Neural crest cell (in vitro differentiated cells): ENCODE measurements around the gene FGD6. TPM values are rescaled to one million over a fixed set of nuclear protein-coding genes. Genes with fewer than 3 reads are reported as not detected.

Experiments
- DNase-seq: peaks from one replicate; pipeline ENCODE4 v3.0.0; 2021; ENCODE audit warnings: low read depth, mixed read lengths, low spot score
- H3K27ac Mint-ChIP-seq: one replicate; pipeline ENCODE4 v1.8.0; 2021; ENCODE audit warnings: mild to moderate bottlenecking, mixed read lengths; ENCODE audit not compliant: unreplicated experiment
- H3K27me3 Mint-ChIP-seq: 2 replicates; pipeline ENCODE4 v1.8.0; 2021; ENCODE audit warnings: low read depth, mild to moderate bottlenecking, mixed read lengths
- H3K36me3 Mint-ChIP-seq: 2 replicates; pipeline ENCODE4 v1.8.0; 2021; ENCODE audit warnings: low read depth, mild to moderate bottlenecking, mixed read lengths
- H3K4me1 Mint-ChIP-seq: 2 replicates; pipeline ENCODE4 v1.8.0; 2021; ENCODE audit warnings: mixed read lengths
- H3K4me3 Mint-ChIP-seq: one replicate; pipeline ENCODE4 v1.8.0; 2021; ENCODE audit warnings: mild to moderate bottlenecking, mixed read lengths
- H3K9me3 Mint-ChIP-seq: 2 replicates; pipeline ENCODE4 v1.8.0; 2021; ENCODE audit warnings: mixed read lengths
- total RNA-seq: library from RNA; stranded (reverse); gene quantifications from 2 replicates; pipeline ENCODE4 v1.2.1, GENCODE V29; 2021
- TF ChIP-seq, protein P1 (sequence below): fragments of 200-600 bp; sonication (generic); conservative IDR thresholded peaks from 2 replicates; pipeline ENCODE4 v1.5.0; 2021; ENCODE audit warnings: antibody characterized with exemption, mild to moderate bottlenecking

Gene FGD6
- total RNA-seq, 1 donor from 2014 or later, result 17.4 TPM

DNA sequence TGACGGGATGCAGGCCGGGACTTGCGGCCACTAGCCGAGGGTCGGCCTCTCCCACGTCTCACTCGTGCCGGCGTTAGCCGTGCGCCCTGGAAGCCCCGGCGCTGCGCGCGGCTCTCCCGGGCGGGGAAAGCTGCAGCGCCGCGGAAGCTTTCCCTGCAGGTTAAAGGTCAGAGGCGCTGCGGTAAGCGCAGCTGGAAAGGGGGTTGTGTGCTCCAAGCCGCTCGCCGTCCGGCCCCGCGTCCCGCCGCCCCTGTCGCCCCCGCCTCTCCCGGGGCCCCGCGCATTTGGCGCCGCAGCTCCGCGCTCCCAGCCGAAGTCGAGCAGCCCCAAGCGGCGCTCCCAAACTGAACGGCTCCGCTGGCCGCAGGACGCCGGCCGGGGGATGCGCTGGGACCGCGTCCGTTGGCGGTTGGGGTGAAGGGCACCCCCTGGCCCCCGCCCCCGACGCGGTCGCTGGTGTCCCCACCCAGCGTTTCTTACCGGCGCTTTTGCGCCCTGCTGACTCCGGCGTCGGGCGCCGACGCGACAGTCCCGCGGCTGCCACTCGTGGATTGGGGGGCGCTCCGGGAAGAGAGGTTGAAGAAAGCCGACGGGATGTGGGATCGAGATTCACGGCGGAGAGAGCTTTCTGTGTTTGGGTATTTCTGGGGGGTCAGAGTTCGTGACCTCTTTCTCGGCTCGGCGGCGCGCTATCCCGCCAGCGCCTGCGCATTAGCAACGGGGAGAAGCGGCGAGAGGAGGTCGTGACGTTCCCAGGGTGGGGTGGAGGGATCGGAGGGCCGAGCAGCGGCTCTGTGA is 144.2 kb downstream of the FGD6 start, which contains the start of gene NR2C1:
Gene NR2C1 (minus strand): TSS at position 719 of the 798 bp plus-strand sequence. CDS start 6,234 bp downstream, outside the sequence.
- peak within 1 kb of the TSS; percentile 97 for H3K4me3 Mint-ChIP-seq

DNA sequence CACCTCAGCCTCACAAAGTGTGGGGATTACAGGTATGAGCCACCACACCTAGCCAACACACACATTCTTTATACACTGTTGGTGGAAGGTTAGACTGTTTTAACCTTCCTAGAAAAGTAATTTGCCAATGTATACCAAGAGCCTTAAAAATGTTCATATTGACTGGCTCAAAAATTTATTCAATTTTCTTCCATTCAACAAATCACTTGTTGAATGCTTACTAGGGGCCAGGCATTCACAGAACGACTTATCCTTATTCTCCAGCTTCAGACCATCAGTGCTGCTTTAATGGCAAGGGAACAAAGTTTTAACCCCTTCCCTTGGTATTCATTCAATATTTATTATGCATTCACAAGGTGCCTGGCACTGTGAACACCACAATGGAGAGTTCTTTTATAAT is 146.9 kb downstream of the FGD6 start:
- H3K9me3 Mint-ChIP-seq, result no peaks in the 10 kb centered on the region
- H3K27ac Mint-ChIP-seq, result no peak overlapping the region
- DNase-seq, result no peak
- peaks cover 5% of the 10 kb centered on the region for H3K36me3 Mint-ChIP-seq
- TF ChIP-seq, protein P1, sequence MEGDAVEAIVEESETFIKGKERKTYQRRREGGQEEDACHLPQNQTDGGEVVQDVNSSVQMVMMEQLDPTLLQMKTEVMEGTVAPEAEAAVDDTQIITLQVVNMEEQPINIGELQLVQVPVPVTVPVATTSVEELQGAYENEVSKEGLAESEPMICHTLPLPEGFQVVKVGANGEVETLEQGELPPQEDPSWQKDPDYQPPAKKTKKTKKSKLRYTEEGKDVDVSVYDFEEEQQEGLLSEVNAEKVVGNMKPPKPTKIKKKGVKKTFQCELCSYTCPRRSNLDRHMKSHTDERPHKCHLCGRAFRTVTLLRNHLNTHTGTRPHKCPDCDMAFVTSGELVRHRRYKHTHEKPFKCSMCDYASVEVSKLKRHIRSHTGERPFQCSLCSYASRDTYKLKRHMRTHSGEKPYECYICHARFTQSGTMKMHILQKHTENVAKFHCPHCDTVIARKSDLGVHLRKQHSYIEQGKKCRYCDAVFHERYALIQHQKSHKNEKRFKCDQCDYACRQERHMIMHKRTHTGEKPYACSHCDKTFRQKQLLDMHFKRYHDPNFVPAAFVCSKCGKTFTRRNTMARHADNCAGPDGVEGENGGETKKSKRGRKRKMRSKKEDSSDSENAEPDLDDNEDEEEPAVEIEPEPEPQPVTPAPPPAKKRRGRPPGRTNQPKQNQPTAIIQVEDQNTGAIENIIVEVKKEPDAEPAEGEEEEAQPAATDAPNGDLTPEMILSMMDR, result no peak
- peak overlapping the region; percentile 39 for H3K4me3 Mint-ChIP-seq
- peaks cover 20% of the 10 kb centered on the region for H3K4me1 Mint-ChIP-seq
- no peaks in the 10 kb centered on the region for H3K27me3 Mint-ChIP-seq

More for the DNA sequence above, 144.2 kb downstream of the FGD6 start, which contains the start of gene NR2C1:
- Mint-ChIP-seq H3K27me3 (no peaks in the 10 kb centered on the region), H3K36me3 (peaks cover 2% of the 10 kb centered on the region), H3K9me3 (no peaks in the 10 kb centered on the region), H3K4me1 (peaks cover 20% of the 10 kb centered on the region), H3K27ac (peak within 1 kb of the TSS; percentile 99)
- peak; percentile 87 for DNase-seq
- TF ChIP-seq, protein P1, result no peak

DNA sequence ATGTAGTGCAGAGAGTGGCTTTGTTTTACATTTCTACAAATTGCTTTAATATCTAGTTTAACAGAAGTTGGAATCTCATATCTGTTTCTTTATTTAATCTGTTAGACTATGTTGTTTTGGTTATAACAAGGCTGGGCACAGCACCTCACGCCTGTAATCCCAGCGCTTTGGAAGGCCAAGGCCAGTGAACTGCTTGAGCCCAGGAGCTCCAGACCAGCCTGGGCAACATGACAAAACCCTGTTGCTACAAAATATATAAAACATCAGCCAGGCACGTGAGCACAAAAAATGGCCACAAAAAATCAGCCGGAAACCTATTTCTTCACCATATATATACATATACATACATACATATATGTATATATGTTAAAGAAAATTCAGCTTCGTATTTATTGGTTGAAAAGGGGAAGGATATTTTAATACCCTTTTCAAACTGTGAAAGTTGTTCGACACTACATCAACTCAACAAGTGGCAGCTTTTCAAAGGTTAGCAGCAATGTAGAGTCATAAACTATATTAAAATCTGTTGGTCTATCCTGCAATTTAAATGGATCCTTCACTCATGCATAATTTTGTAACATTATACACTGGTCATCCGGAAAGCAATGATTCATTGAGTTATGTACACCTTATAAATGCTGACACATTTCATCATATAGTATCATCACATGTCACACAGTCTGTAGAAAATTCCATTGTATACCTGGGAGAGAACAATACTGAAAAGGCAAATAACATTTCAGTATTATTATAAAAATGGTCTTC is 151.0 kb downstream of the FGD6 start:
- H3K9me3 Mint-ChIP-seq, result no peaks in the 10 kb centered on the region
- TF ChIP-seq, protein P1, result no peak
- no peaks in the 10 kb centered on the region for H3K27me3 Mint-ChIP-seq
- H3K4me1 Mint-ChIP-seq, result peaks cover 5% of the 10 kb centered on the region
- DNase-seq, result no peak
- no peak overlapping the region for H3K4me3 Mint-ChIP-seq
- no peak overlapping the region for H3K27ac Mint-ChIP-seq
- peaks cover 10% of the 10 kb centered on the region for H3K36me3 Mint-ChIP-seq

DNA sequence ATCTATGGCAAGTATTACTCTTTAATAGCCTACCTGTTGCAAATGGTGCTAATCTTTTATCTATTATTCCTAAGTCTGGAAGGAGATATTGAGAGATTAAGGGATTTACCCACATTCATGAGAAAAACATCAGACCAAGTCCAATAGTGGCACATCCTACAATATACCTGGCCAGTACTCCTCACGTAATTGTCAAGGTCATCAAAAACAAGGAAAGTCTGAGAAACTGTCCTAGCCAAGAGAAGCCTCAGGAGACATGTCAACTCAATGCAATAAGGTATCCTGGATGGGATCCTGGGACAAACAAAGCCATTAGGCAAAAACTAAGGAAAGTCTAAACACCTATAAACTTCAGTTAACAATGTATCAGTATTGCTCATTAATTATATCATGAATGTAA is 156.3 kb downstream of the FGD6 start:
- H3K27ac Mint-ChIP-seq, result no peak overlapping the region
- no peaks in the 10 kb centered on the region for H3K9me3 Mint-ChIP-seq
- DNase-seq, result no peak
- no peak overlapping the region for H3K4me3 Mint-ChIP-seq
- H3K27me3 Mint-ChIP-seq, result no peaks in the 10 kb centered on the region
- peaks cover 7% of the 10 kb centered on the region for H3K36me3 Mint-ChIP-seq
- TF ChIP-seq, protein P1, result no peak
- H3K4me1 Mint-ChIP-seq, result no peaks in the 10 kb centered on the region

DNA sequence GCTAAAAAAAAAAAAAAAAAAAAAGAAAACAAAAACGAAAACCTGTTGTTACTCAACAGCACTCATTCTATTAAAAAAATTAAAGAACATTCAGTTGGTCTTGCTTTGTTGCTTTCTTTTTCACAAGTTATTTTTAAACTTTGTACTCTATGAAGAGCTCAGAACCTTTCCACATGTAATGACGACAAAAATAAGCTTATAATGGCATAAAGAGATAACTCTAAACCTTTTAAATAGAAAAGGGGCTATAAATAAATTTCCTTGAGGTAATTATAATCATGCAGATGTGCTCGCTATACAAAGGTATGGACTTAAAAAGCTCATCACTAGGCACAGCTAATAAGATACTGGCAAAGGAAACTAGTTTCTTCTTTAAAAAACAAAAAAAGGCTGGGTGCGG is 157.3 kb downstream of the FGD6 start:
- Mint-ChIP-seq H3K27ac (no peak overlapping the region), H3K4me3 (no peak overlapping the region), H3K9me3 (no peaks in the 10 kb centered on the region), H3K27me3 (no peaks in the 10 kb centered on the region), H3K36me3 (peaks cover 7% of the 10 kb centered on the region), H3K4me1 (peaks cover 4% of the 10 kb centered on the region)
- TF ChIP-seq, protein P1, result no peak
- no peak for DNase-seq
